A549 (cell line): ENCODE data around the gene OLFM3.

Experiments used
- CEBPB ChIP-seq, 2 experiments: fragments of >200 bp in 1 of 2; sonication (Bioruptor Twin) in 1 of 2; formaldehyde crosslinking in 1 of 2; IDR thresholded peaks; 2 replicates each; pipeline ENCODE4 v1.6.1; 2012 to 2016
- CTCF ChIP-seq: fragments of >200 bp; sonication (Bioruptor Twin); formaldehyde crosslinking; IDR thresholded peaks from 3 replicates; pipeline ENCODE4 v1.5.1; 2016
- SREBF2 ChIP-seq: fragments of 450-650 bp; IDR thresholded peaks from 2 replicates; pipeline ENCODE4 v1.6.1; 2014; ENCODE audit warnings: mild to moderate bottlenecking, moderate library complexity
- TP53 ChIP-seq: fragments of 250-450 bp; sonication (Bioruptor Pico); IDR thresholded peaks from 2 replicates; pipeline ENCODE4 v1.5.0; 2021; ENCODE audit warnings: mild to moderate bottlenecking, moderate library complexity
- TF ChIP-seq, protein P1 (sequence below): IDR thresholded peaks from 2 replicates; pipeline ENCODE4 v1.6.1; 2012; ENCODE audit warnings: low read depth, borderline replicate concordance

DNA sequence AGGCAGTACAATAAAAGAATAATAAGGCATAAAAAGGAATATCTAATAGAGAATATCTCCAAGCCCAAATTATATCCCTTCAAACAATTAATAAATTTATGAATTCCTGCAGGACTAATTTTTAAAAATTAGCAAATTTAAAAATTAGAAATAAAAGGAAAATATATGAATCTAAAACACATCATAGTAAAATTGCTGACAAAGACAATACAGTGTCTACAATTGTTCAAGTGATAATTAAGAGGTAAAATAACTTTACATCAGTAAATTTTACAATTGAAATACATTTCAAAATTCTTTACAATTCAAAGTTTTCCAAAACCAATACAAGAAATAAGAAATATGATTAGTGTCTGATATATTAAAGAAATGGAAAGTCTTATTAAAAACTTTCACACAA, 22.8 kb upstream of the OLFM3 start:
- TF ChIP-seq CTCF = no peak
- TF ChIP-seq, protein P1, sequence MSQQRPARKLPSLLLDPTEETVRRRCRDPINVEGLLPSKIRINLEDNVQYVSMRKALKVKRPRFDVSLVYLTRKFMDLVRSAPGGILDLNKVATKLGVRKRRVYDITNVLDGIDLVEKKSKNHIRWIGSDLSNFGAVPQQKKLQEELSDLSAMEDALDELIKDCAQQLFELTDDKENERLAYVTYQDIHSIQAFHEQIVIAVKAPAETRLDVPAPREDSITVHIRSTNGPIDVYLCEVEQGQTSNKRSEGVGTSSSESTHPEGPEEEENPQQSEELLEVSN = no peak
- TF ChIP-seq CEBPB (IDR thresholded peaks at IDR 0.05) = no peak
- no peak for TF ChIP-seq SREBF2
- TF ChIP-seq TP53 = no peak
